GM19240 (cell line): ENCODE measurements around the gene PPP4R3C.
"Not testable (repeated sequence)": the region's sequence is repeated elsewhere in the genome, so short reads cannot be mapped to it uniquely, and the experiment has no call there.

Experiments used
- DNase-seq: peaks from one replicate; pipeline ENCODE4 v3.0.0; 2011; ENCODE audit warnings: low spot score; ENCODE audit not compliant: insufficient read length

PPP4R3C gene

DNA sequence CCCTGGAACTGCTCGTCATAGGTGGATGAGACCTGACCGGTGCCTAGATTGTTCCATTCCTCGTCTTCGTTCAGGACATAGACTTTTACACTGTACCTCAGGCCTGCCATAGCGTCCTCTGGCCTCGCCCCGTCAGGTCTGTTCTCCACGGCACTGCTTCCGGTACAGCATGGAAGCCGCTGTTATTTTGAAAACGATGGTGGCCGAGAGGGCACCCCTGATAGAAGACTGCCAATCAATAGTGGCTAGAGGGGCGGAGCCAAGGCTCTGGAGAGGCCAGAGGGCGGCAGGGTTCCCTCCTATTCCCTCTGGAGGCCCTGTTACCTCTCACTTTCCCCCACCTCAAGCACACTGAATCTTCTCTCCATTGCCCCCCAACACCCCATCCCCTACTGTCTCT is at the start of gene PPP4R3C:
TSS of gene PPP4R3C (minus strand) at position 155 of the 400 bp plus-strand sequence. CDS start at position 110, 45 bp downstream.
- DNase-seq: no peak

DNA sequence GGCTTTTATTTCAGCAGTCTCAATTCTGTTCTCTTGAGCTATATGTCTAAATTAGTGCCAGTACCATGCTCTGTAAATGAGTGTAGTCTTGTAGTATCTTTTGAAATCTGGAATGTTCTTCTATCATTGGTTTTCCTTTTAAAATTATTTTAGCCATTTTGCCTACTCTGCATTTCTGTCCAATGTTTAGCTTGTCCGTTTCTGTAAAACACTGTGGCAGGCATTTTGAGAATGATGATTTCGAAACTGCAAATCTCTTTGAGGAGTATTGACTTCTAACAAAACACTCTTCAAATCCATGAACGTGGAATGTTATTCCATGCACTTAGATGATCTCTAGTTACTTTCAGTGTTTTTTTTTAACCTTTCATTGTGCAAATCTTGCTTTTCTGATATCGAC is 28.3 kb upstream of the PPP4R3C start:
- DNase-seq: no peak

DNA sequence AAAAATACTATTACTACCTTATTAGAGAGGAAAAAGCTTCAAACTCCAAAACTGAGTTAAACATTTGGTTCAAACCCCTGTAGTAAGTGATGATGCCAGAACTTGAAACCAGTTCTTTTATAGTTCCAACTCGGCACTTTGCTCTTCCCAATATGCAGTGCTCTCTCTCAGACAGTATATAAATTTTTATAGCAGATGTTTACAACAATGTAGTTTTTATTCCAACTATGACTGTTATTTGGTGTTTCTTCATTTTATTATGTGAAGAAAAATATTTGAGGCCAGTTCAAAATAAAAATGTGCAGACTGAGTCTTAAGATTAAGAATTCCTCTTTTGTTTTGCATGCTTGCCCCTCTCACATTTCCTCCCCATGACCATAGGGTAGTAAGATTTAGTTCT is 2.9 kb upstream of the PPP4R3C start:
- no peak for DNase-seq

DNA sequence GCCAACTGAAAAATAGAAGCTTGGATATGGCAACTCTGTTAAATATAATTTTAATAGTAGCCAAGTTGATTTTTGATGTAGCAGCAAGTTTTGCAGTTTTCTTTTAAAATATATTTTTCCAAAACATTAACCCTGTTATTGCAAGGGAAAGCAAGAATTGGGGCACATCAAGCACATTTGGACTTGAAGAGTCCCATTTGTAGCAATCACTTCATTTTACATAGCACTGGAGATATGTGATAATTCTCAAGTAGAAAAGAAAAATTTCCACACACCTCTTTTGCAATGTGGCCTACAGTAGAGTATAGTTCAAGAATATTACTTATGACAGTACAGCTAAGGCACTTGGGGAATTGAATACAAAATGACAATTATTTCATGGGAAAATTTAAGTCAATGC is 1.9 kb upstream of the PPP4R3C start:
- no peak for DNase-seq

DNA sequence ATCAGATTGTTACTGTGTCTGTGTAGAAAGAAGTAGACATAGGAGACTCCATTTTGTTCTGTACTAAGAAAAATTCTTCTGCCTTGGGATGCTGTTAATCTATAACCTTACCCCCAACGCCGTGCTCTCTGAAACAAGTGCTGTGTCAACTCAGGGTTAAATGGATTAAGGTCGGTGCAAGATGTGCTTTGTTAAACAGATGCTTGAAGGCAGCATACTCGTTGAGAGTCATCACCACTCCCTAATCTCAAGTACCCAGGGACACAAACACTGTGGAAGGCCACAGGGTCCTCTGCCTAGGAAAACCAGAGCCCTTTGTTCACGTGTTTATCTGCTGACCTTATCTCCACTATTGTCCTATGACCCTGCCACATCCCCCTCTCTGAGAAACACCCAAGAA is 4.0 kb downstream of the PPP4R3C start:
- DNase-seq: not testable (repeated sequence)

DNA sequence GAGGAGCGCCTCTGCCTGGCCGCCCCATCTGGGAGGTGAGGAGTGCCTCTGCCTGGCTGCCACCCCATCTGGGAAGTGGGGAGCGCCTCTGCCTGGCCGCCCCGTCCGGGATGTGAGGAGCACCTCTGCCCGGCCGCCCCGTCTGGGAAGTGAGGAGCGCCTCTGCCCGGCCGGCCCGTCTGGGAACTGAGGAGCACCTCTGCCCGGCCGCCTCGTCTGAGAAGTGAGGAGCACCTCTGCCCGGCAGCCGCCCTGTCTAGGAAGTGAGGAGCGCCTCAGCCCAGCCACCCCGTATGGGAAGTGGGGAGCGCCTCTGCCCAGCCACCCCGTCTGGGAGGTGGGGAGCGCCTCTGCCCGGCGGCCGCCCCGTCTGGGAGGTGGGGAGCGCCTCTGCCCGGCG is 4.6 kb downstream of the PPP4R3C start:
- DNase-seq: not testable (repeated sequence)

DNA sequence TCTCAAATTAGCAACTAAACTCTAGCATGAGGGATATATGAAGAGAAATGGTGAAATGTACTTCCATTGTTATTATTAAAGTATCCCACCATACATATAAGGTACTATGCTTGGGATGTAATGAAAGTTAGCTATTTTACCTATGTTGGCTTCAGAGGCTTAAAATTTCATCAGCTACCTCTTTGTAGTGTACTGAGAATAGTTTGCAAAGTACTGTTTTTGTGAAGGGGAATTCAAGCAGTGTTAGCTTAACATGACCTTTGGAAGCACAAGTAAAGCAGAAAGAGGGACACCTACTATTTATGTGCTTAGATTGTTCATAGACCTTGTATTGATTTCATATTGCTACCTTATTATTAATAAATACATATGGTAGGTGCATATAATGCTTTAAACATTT is 11.8 kb downstream of the PPP4R3C start:
- DNase-seq: no peak

DNA sequence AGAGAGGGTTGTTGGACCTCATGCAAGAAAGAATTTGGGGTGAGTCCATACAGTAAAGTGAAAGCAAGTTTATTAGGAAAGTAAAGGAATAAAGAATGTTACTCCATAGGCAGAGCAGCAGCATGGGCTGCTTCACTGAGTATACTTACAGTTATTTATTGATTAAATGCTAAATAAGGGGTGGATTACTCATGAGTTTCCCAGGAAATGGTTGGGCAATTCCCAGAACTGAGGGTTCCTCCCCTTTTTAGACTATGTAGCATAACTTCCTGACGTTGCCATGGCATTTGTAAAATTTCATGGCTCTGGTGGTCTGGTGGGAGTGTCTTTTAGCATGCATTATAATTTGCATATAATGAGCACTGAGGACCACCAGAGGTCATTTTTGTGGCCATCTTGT is 16.7 kb downstream of the PPP4R3C start:
- no peak for DNase-seq

DNA sequence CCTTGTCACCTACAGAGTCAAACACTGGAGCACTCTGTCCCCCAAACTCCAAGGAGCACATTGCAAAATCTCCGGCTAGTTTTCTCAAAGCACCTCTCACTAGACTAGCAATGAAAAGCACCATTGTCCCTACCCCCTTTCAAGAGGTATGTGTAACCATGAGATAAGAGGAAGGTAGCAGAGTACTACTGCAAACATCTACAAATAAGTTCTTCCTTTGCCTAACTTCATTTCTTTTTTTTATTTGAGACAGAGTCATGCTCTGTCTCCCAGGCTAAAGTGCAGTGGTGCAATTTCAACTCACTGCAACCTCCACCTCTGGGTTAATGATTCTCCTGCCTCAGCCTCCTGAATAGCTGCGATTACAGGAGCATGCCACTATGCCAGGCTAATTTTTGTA is 17.7 kb downstream of the PPP4R3C start:
- DNase-seq: no peak

DNA sequence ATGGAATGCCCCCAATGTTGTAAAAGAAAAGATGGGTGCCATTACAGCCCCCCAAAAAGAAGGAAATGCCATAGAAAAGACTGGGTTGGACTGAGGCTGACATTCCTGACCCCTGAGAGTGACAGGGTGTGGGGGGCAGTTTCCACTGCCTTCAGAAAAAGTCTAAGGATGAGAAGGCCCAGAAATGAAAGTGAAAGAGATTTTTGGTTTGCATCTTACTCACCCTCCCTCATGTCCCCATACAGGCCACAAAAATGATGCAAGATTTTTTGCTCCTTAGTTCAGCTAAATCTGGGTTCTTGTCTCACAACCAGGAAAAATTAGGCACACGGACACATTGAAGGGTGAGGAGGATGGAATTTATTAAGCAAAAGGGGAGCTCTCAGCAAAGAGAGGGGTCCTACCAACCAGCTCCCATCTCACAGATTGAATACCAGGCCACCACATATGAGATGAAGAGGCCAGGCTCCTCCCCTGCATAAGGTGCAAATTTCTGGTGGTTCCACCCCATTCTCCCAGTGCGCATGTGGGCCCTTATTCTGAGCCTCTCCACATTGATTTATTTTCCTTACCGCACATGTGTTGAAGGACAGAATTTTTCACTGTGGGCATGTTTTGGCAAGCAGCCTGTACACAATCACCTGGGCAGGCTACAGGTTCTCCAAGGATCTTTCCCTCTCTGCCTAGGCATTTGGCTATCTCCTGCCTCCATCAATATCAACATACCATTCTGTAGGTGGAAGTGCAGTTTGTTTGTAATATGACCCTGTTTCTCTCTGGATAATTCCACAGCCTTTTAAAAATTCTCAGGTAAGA is 18.8 kb downstream of the PPP4R3C start:
- DNase-seq: no peak

DNA sequence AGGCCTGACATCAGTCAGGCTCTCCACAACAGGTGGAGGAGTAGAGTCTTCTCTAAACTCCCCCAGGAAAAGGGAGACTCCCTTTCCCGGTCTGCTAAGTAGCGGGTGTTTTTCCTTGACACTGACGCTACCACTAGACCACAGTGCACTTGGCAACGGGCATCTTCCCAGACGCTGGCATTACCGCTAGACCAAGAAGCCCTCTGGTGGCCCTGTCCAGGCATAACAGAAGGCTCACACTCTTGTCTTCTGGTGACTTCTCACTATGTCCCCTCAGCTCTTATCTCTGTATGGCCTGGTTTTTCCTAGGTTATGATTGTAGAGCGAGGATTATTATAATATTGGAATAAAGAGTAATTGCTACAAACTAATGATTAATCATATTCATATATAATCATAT is 20.7 kb downstream of the PPP4R3C start:
- DNase-seq: not testable (repeated sequence)

DNA sequence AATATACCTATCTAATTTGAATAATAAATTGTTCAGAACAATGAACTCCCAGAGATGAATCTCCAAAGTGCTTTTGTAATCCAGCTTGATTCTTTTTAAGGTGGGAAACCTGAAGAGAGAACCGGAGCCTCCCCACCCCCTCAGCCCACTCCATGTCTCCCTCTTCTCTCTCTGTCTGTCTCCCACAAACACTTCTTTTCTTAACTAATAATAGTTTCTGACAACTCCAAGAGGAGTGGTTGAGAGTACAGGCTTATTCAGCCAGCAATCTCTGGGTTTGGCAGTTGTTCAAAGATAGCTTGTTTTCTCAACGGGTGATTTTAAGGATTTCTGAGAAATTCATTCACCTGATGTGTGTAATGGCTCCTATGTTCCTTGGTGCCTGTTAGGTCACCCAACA is 23.4 kb downstream of the PPP4R3C start:
- DNase-seq: no peak

DNA sequence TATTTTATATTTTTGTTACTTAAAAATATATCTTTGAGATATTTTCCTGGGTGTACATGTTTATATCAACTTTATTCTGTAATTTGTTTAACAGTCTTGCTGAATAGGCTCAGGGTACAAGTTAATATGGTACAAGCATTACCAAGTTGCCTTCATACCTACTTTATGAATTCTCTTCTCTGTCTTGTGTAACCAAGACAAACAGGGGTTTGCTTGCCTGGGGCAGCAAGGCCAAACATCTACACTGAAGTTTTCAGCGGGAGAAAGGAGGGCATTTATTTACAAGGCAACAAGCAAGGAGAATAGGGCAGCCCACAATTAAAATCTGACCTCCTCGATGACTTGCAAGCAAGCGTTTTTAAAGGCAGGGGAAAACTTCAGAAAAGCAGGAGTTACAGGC is 24.2 kb downstream of the PPP4R3C start:
- DNase-seq: no peak

DNA sequence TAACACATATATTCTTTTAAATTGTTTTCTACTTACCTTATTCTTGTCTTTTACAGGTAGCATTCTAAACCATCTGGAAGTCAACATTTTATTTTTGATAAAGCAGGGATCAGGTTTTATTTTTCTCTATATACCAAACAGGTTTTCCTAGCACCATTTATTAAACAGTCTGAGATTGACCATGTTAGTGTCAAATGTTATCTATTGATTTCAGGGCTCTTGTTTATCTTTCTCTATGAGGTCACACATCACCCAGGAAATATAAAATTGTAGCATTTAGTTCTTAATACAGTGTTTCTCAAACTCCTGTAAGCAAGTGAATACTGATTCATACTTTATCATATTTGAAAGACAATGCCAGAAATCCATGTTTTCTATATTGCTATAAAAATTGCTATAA is 28.1 kb downstream of the PPP4R3C start:
- DNase-seq: no peak
